ENCODE data around the gene RDX. TPM values are rescaled to one million over a fixed set of nuclear protein-coding genes. Genes with fewer than 3 reads are reported as not detected.
A peak's percentile ranks its signal among the peaks of the same experiment; 100 is the strongest.

Gene RDX
- 90.7 and 115 TPM in 2 replicates for total RNA-seq (ENCODE audit: low replicate concordance)
- long read RNA-seq, full-length matches to known transcripts: 8 of 78 reads
- long read RNA-seq, partial matches to known transcripts: 62 of 78 reads
- long read RNA-seq, other reads (novel, unspliced or antisense): 8 of 78 reads

- peak; percentile 82 for DNase-seq (ENCODE audit: extremely low spot score, unreplicated experiment)
- H3K4me3 Mint-ChIP-seq: peak within 1 kb of the TSS; percentile 91
- no peaks in the 10 kb centered on the region for H3K36me3 Mint-ChIP-seq
- H3K27ac Mint-ChIP-seq: peak within 1 kb of the TSS; percentile 85
- H3K4me1 Mint-ChIP-seq (ENCODE audit: unreplicated experiment): peaks cover 27% of the 10 kb centered on the region
- H3K9me3 Mint-ChIP-seq: peaks cover 5% of the 10 kb centered on the region
- H3K27me3 Mint-ChIP-seq: peaks cover 2% of the 10 kb centered on the region
- peak; percentile 38 for TF ChIP-seq CTCF (conservative IDR thresholded peaks at IDR 0.05)
Observed at GRCh38 chr11:110296226-110297075, at the start of gene RDX. Gene RDX, minus strand, starts transcription at chr11:110296614. Its CDS starts 16,922 bp downstream, at chr11:110279692.

- no peaks in the 10 kb centered on the region for H3K27me3 Mint-ChIP-seq
- H3K27ac Mint-ChIP-seq: no peak overlapping the region
- peaks cover 7% of the 10 kb centered on the region for H3K9me3 Mint-ChIP-seq
- no peak overlapping the region for H3K4me3 Mint-ChIP-seq
- H3K36me3 Mint-ChIP-seq: no peaks in the 10 kb centered on the region
- TF ChIP-seq CTCF (conservative IDR thresholded peaks at IDR 0.05): no peak
- H3K4me1 Mint-ChIP-seq (ENCODE audit: unreplicated experiment): no peaks in the 10 kb centered on the region
- no peak for DNase-seq (ENCODE audit: extremely low spot score, unreplicated experiment)
Observed at GRCh38 chr11:110345743-110346142, 49.3 kb upstream of the RDX start.

- Mint-ChIP-seq H3K27ac (no peak overlapping the region), H3K9me3 (peaks cover 13% of the 10 kb centered on the region), H3K4me3 (no peak overlapping the region), H3K27me3 (no peaks in the 10 kb centered on the region), H3K4me1 (ENCODE audit: unreplicated experiment) (no peaks in the 10 kb centered on the region), H3K36me3 (no peaks in the 10 kb centered on the region)
- no peak for DNase-seq (ENCODE audit: extremely low spot score, unreplicated experiment)
- no peak for TF ChIP-seq CTCF (conservative IDR thresholded peaks at IDR 0.05)
Observed at GRCh38 chr11:110340436-110340835, 44.0 kb upstream of the RDX start.

- Mint-ChIP-seq H3K9me3 (peaks cover 13% of the 10 kb centered on the region), H3K27me3 (no peaks in the 10 kb centered on the region), H3K4me3 (no peak overlapping the region), H3K4me1 (ENCODE audit: unreplicated experiment) (no peaks in the 10 kb centered on the region), H3K27ac (peak overlapping the region; percentile 68), H3K36me3 (no peaks in the 10 kb centered on the region)
- no peak for DNase-seq (ENCODE audit: extremely low spot score, unreplicated experiment)
- no peak for TF ChIP-seq CTCF (conservative IDR thresholded peaks at IDR 0.05)
Observed at GRCh38 chr11:110339456-110340250, 43.2 kb upstream of the RDX start.

GRCh38 chr11:110338684-110339083 is 42.3 kb upstream of the RDX start:
- Mint-ChIP-seq H3K9me3 (peaks cover 9% of the 10 kb centered on the region), H3K27me3 (no peaks in the 10 kb centered on the region), H3K4me3 (no peak overlapping the region), H3K36me3 (no peaks in the 10 kb centered on the region), H3K27ac (peak overlapping the region; percentile 78), H3K4me1 (ENCODE audit: unreplicated experiment) (no peaks in the 10 kb centered on the region)
- DNase-seq (ENCODE audit: extremely low spot score, unreplicated experiment): no peak
- TF ChIP-seq CTCF (conservative IDR thresholded peaks at IDR 0.05): no peak
